GF-D8 (cell line): ENCODE data around the gene SLC44A3.

Source experiments
- DNase-seq: peaks from one replicate; lab custom pipeline; 2025; lab: John Stamatoyannopoulos, UW

Gene SLC44A3

GRCh38 chr1:94873520-94874351, 53.6 kb downstream of the SLC44A3 start:
- DNase-seq: no peak

- DNase-seq: no peak
These were observed 54.3 kb downstream of the SLC44A3 start for GRCh38 chr1:94874423-94874822.

GRCh38 chr1:94875794-94876193, 55.6 kb downstream of the SLC44A3 start:
- no peak for DNase-seq

- DNase-seq: no peak
These were observed 56.2 kb downstream of the SLC44A3 start for GRCh38 chr1:94876362-94876761.

- DNase-seq: no peak
These were observed 58.2 kb downstream of the SLC44A3 start for GRCh38 chr1:94878329-94878728.

GRCh38 chr1:94883691-94884090, 63.5 kb downstream of the SLC44A3 start:
- no peak for DNase-seq

- no peak for DNase-seq
These were observed 63.9 kb downstream of the SLC44A3 start for GRCh38 chr1:94884106-94884505.

GRCh38 chr1:94884507-94884906, 64.3 kb downstream of the SLC44A3 start:
- DNase-seq: no peak

- DNase-seq: no peak
These were observed 66.2 kb downstream of the SLC44A3 start for GRCh38 chr1:94886361-94886760.

- DNase-seq: no peak
These were observed 66.9 kb downstream of the SLC44A3 start for GRCh38 chr1:94887106-94887505.

GRCh38 chr1:94887603-94888171, 67.5 kb downstream of the SLC44A3 start:
- no peak for DNase-seq

GRCh38 chr1:94888201-94888600, 68.0 kb downstream of the SLC44A3 start:
- no peak for DNase-seq

GRCh38 chr1:94892604-94893254, 72.6 kb downstream of the SLC44A3 start:
- DNase-seq: no peak

GRCh38 chr1:94894630-94895029, 74.5 kb downstream of the SLC44A3 start:
- no peak for DNase-seq

- no peak for DNase-seq
These were observed 75.4 kb downstream of the SLC44A3 start for GRCh38 chr1:94895518-94895917.

- no peak for DNase-seq
These were observed 78.6 kb downstream of the SLC44A3 start for GRCh38 chr1:94898491-94899385.

- DNase-seq: no peak
These were observed 79.6 kb downstream of the SLC44A3 start for GRCh38 chr1:94899756-94900155.

- no peak for DNase-seq
These were observed 81.7 kb downstream of the SLC44A3 start for GRCh38 chr1:94901841-94902240.

- no peak for DNase-seq
These were observed 83.3 kb downstream of the SLC44A3 start for GRCh38 chr1:94903280-94904009.

- no peak for DNase-seq
These were observed 85.0 kb downstream of the SLC44A3 start for GRCh38 chr1:94905207-94905606.

- DNase-seq: no peak
These were observed 86.2 kb downstream of the SLC44A3 start for GRCh38 chr1:94906382-94906781.
